ENCODE results near the gene GDA. TPM values are rescaled to one million over a fixed set of nuclear protein-coding genes. Genes with fewer than 3 reads are reported as not detected.

The GDA gene
- total RNA-seq, 1 donor from 2014 or later: 3.1 TPM

GRCh38 chr9:72300873-72301272, 151.6 kb downstream of the GDA start:
- ATAC-seq (no peak), DNase-seq (ENCODE audit: missing footprints) (no peak)
- intact Hi-C loops (cut with DNase I): no loop called here

Other genes starting within 250 kb of the GDA start
- gene ABHD17B, start 238.2 kb upstream of the GDA start, total RNA-seq: 10.5 TPM
- 9.4 TPM for gene C9orf85, start 237.8 kb upstream of the GDA start, total RNA-seq
- not detected for gene C9orf57, start 88.8 kb upstream of the GDA start, total RNA-seq
- gene ZFAND5, start 215.8 kb downstream of the GDA start, total RNA-seq: 174 TPM

Measured in Right ventricle myocardium inferior (tissue), 1 donor.